Endodermal cell (in vitro differentiated cells): Measurements from ENCODE around the gene MEIOC. TPM values are rescaled to one million over a fixed set of nuclear protein-coding genes. Genes with fewer than 3 reads are reported as not detected.

Experiments used
- DNase-seq: peaks from one replicate; pipeline ENCODE4 v3.0.0-alpha.2; 2017
- H3K27ac ChIP-seq: 2 replicates; pipeline ENCODE4 v1.5.1; 2013; ENCODE audit warnings: mild to moderate bottlenecking, low read depth, low read length, moderate library complexity
- H3K27me3 ChIP-seq: 2 replicates; pipeline ENCODE4 v1.6.1; 2013; ENCODE audit warnings: mild to moderate bottlenecking, low read length, moderate library complexity; ENCODE audit not compliant: insufficient read depth, control insufficient read depth, poor library complexity, severe bottlenecking
- H3K36me3 ChIP-seq: 2 replicates; pipeline ENCODE4 v1.7.0; 2013; ENCODE audit warnings: mild to moderate bottlenecking, low read length, moderate library complexity; ENCODE audit not compliant: control insufficient read depth, insufficient read depth
- H3K4me1 ChIP-seq: one replicate; pipeline ENCODE4 v1.7.0; 2013; ENCODE audit warnings: low read length; ENCODE audit not compliant: control insufficient read depth, insufficient read depth
- H3K4me3 ChIP-seq: 2 replicates; pipeline ENCODE4 v1.5.1; 2013; ENCODE audit warnings: mild to moderate bottlenecking, low read length, moderate library complexity
- H3K9ac ChIP-seq: 2 replicates; pipeline ENCODE4 v1.6.1; 2013; ENCODE audit warnings: mild to moderate bottlenecking, low read length, moderate library complexity; ENCODE audit not compliant: poor library complexity, severe bottlenecking; ENCODE audit errors: extremely low read depth
- H3K9me3 ChIP-seq: 2 replicates; pipeline ENCODE4 v1.6.1; 2013; ENCODE audit warnings: mild to moderate bottlenecking, low read length, moderate library complexity; ENCODE audit not compliant: control insufficient read depth
- H3K27ac Mint-ChIP-seq: 2 replicates; pipeline ENCODE4 v1.8.0; 2020; ENCODE audit warnings: mixed read lengths
- H3K27me3 Mint-ChIP-seq: 2 replicates; pipeline ENCODE4 v1.8.0; 2021; ENCODE audit warnings: mild to moderate bottlenecking, mixed read lengths; ENCODE audit not compliant: insufficient read depth
- H3K36me3 Mint-ChIP-seq: 2 replicates; pipeline ENCODE4 v1.8.0; 2020; ENCODE audit warnings: low read depth, mixed read lengths
- H3K4me1 Mint-ChIP-seq: 2 replicates; pipeline ENCODE4 v1.8.0; 2020; ENCODE audit warnings: mixed read lengths
- H3K4me3 Mint-ChIP-seq: 2 replicates; pipeline ENCODE4 v1.8.0; 2020; ENCODE audit warnings: mild to moderate bottlenecking, moderate library complexity, mixed read lengths
- H3K9me3 Mint-ChIP-seq: 2 replicates; pipeline ENCODE4 v1.8.0; 2020; ENCODE audit warnings: mild to moderate bottlenecking, mixed read lengths
- CTCF ChIP-seq: fragments of 200-600 bp; sonication (generic); conservative IDR thresholded peaks from 2 replicates; pipeline ENCODE4 v1.5.0; 2021; ENCODE audit warnings: antibody characterized with exemption, mild to moderate bottlenecking
- WGBS, 2 experiments: methylation state at CpG; one replicate each; pipeline versions ENCODE4 v1.1.5 to v1.1.7; 2013; ENCODE audit warnings: missing lambda C conversion rate in 2 of 2, mixed read lengths in 1 of 2; ENCODE audit not compliant: insufficient coverage in 1 of 2, insufficient read length in 1 of 2; 5-methylcytosine and 5-hydroxymethylcytosine counted together
- total RNA-seq, 2 donors: library from RNA; stranded (reverse); fragmentation: NEBNext Ultra II Directional in 1 of 2; extraction: Animal tissue kit (Norgen Biotek cat#: 25700) in 1 of 2; gene quantifications; 2 replicates in 1 of 2; 3 replicates in 1 of 2; pipeline ENCODE4 v1.2.1, GENCODE V29; 2021

MEIOC gene
- total RNA-seq, 2 donors from 2014 or later: 1.4 to 3.7 TPM

- 83% methylated on average over 1 of the region's 1 CpG; no CpG with 5 or more reads in 1 of the 2 experiments for WGBS, 2 experiments
- no peak overlapping the region for H3K27ac Mint-ChIP-seq
- no peak for DNase-seq
- no peak for TF ChIP-seq CTCF
- Histone ChIP-seq H3K9ac (no peak overlapping the region), H3K4me1 (no peaks in the 10 kb centered on the region), H3K4me3 (no peak overlapping the region), H3K36me3 (no peaks in the 10 kb centered on the region), H3K27ac (no peak overlapping the region), H3K9me3 (no peaks in the 10 kb centered on the region), H3K27me3 (peaks cover 8% of the 10 kb centered on the region)
- H3K4me1 Mint-ChIP-seq: no peaks in the 10 kb centered on the region
- H3K27me3 Mint-ChIP-seq: peaks cover 2% of the 10 kb centered on the region
- H3K9me3 Mint-ChIP-seq: no peaks in the 10 kb centered on the region
- no peaks in the 10 kb centered on the region for H3K36me3 Mint-ChIP-seq
- no peak overlapping the region for H3K4me3 Mint-ChIP-seq
These were observed 19.2 kb upstream of the MEIOC start for GRCh38 chr17:44637066-44637465.

DNA sequence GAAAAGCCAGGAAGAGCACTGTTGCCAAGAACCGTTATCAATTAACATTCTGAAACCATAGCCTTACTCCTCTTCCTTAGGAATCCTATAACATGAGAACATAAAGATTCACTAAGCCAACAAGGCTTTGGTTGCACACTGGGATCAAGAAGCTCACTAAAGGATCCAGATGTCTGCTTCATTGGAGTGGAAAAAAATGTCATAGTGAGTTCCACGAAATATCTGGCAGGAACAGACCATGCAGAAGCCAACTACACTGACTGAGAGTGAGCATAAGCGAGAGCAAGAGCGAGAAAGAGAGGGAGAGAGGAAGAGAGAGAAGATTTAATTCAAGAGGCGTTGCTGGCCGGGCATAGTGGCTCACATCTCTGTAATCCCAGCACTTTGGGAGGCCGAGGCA, 13.4 kb upstream of the MEIOC start:
- no peaks in the 10 kb centered on the region for H3K36me3 ChIP-seq
- Mint-ChIP-seq H3K36me3 (no peaks in the 10 kb centered on the region), H3K4me1 (no peaks in the 10 kb centered on the region), H3K4me3 (no peak overlapping the region), H3K27ac (no peak overlapping the region), H3K27me3 (peaks cover 6% of the 10 kb centered on the region), H3K9me3 (no peaks in the 10 kb centered on the region)
- H3K4me1 ChIP-seq: no peaks in the 10 kb centered on the region
- no peak overlapping the region for H3K9ac ChIP-seq
- H3K27ac ChIP-seq: no peak overlapping the region
- no peaks in the 10 kb centered on the region for H3K9me3 ChIP-seq
- WGBS, 2 experiments: 81 to 92% methylated on average over 5 to 7 of the region's 7 CpGs
- no peak for TF ChIP-seq CTCF
- H3K27me3 ChIP-seq: peaks cover 8% of the 10 kb centered on the region
- DNase-seq: no peak
- H3K4me3 ChIP-seq: no peak overlapping the region

GRCh38 chr17:44645341-44645740, 10.9 kb upstream of the MEIOC start:
- no peaks in the 10 kb centered on the region for H3K9me3 Mint-ChIP-seq
- H3K27me3 Mint-ChIP-seq: peaks cover 22% of the 10 kb centered on the region
- H3K4me1 ChIP-seq: no peaks in the 10 kb centered on the region
- WGBS, 2 experiments: 87 to 93% methylated on average over 7 to 12 of the region's 12 CpGs
- no peak overlapping the region for H3K27ac ChIP-seq
- H3K4me3 Mint-ChIP-seq: no peak overlapping the region
- DNase-seq: no peak
- H3K9ac ChIP-seq: no peak overlapping the region
- no peaks in the 10 kb centered on the region for H3K9me3 ChIP-seq
- H3K4me3 ChIP-seq: no peak overlapping the region
- no peak overlapping the region for H3K27ac Mint-ChIP-seq
- H3K4me1 Mint-ChIP-seq: no peaks in the 10 kb centered on the region
- H3K36me3 ChIP-seq: no peaks in the 10 kb centered on the region
- H3K36me3 Mint-ChIP-seq: no peaks in the 10 kb centered on the region
- TF ChIP-seq CTCF: no peak
- H3K27me3 ChIP-seq: peaks cover 17% of the 10 kb centered on the region
